Measurements from ENCODE around the gene PKD1L1.

PKD1L1 gene

DNA sequence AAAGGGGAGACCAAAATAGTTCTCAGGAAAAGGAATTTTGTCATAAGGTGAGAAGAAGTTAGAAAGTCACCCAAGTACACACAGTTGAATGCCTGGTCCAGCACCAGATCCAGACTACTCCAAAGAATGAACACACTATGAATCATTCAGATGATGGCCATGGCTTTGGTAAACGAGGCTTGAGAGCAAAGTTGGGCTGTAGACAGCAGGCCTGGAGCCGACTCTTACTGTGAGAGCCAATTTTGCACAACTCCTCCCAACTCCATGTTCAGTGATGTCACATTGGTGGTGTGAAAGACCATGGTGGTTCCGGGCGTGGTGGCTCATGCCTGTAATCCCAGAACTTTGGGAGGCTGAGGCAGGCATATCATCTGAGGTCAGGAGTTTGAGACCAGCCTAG, 131.6 kb downstream of the PKD1L1 start (continued):
- TF ChIP-seq, protein P1, sequence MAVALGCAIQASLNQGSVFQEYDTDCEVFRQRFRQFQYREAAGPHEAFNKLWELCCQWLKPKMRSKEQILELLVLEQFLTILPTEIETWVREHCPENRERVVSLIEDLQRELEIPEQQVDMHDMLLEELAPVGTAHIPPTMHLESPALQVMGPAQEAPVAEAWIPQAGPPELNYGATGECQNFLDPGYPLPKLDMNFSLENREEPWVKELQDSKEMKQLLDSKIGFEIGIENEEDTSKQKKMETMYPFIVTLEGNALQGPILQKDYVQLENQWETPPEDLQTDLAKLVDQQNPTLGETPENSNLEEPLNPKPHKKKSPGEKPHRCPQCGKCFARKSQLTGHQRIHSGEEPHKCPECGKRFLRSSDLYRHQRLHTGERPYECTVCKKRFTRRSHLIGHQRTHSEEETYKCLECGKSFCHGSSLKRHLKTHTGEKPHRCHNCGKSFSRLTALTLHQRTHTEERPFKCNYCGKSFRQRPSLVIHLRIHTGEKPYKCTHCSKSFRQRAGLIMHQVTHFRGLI (tag by site-specific recombination; IDR thresholded peaks at IDR 0.05), result no peak
- TF ChIP-seq ZFP37 (tag by site-specific recombination; IDR thresholded peaks at IDR 0.05), result no peak

DNA sequence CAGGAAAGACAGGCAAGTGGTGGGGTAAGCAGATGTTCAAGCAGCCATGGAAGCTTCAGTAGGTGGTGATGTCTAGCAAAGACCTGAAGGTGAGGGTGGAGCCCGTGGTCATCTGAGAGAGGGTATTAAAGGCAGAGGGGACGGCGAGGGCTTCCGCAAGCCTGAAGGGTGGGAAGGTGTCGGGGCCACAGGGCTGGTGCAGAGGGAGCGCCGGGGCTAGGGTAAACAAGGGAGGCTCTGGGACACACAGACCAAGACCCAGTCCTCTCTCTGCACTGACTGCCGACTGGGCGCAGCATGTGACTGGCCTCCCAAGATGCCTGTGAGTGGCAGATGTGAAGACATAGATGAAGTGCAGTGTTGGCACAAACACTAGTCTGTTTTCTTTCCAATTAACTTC, 132.4 kb downstream of the PKD1L1 start:
- no peaks in the 10 kb centered on the region for H3K9me3 ChIP-seq (ENCODE audit: control insufficient read depth, insufficient read depth, low read depth, low read length)
- no peak overlapping the region for H3K27ac ChIP-seq (ENCODE audit: extremely low read depth, low read depth, low read length)
- TF ChIP-seq ZNF202 (tag by site-specific recombination; IDR thresholded peaks at IDR 0.05; ENCODE audit: borderline replicate concordance) (no peak), MYNN (tag by site-specific recombination; IDR thresholded peaks at IDR 0.05; ENCODE audit: borderline replicate concordance) (no peak), HOXD13 (CRISPR knock-in tag; IDR thresholded peaks at IDR 0.05; ENCODE audit: borderline replicate concordance) (no peak), ZNF596 (tag by site-specific recombination; IDR thresholded peaks at IDR 0.05) (no peak), OVOL3 (tag by site-specific recombination; IDR thresholded peaks at IDR 0.05) (no peak), ZFP3 (tag by site-specific recombination; IDR thresholded peaks at IDR 0.05; ENCODE audit: low read depth) (no peak)
- TF ChIP-seq, protein P2, sequence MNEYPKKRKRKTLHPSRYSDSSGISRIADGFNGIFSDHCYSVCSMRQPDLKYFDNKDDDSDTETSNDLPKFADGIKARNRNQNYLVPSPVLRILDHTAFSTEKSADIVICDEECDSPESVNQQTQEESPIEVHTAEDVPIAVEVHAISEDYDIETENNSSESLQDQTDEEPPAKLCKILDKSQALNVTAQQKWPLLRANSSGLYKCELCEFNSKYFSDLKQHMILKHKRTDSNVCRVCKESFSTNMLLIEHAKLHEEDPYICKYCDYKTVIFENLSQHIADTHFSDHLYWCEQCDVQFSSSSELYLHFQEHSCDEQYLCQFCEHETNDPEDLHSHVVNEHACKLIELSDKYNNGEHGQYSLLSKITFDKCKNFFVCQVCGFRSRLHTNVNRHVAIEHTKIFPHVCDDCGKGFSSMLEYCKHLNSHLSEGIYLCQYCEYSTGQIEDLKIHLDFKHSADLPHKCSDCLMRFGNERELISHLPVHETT (tag by site-specific recombination; IDR thresholded peaks at IDR 0.05), result no peak
- H3K4me3 ChIP-seq (ENCODE audit: low read depth, low read length), result no peak overlapping the region
- POLR2A ChIA-PET, result no interaction called here
- no peaks in the 10 kb centered on the region for H3K4me1 ChIP-seq (ENCODE audit: control insufficient read depth, insufficient read depth, low read length)
- H3K36me3 ChIP-seq (ENCODE audit: control insufficient read depth in 2 of 2, insufficient read depth in 1 of 2, low read length in 2 of 2), result no peaks in the 10 kb centered on the region
- CTCF ChIA-PET, result interaction anchor here (1.0 to 1.3 kb wide), 2 partner anchors 380 to 551 kb away, joined by 3 read pairs; no protein-coding TSS in a partner anchor

DNA sequence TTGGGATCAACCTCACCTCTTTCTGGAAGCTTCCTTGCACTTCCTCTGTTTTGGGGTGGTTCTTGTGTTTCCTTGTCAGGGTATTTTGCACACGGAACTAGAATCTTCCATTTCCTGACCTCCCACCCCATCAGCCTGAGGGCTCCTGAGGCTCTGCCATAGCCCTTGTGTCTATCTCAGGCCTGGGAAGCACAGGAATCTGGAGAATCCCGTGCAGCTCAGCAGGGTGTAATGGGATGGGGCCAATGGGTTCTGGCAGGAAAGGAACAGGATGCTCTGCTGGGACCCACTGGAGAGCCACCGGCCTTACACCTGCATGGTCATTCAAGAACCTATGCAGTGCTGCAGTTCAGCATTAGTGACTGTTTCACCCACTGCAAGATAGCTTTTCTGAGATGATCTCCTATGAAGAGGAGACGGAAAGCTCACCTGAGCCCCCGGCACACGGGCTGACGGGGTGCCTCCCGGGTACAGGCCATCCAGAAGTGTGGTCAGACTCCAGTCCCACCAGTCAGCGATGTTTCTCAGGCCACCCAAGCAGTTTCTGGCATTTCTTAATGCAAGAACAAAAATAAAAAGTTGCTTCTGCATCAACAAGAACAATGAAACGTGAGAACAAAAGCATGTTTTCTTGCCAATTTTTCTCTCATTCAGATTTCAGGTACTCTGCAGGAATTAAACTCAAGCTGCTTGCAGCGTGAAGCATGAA, 133.2 kb downstream of the PKD1L1 start:
- Histone ChIP-seq H3K9me3 (ENCODE audit: control insufficient read depth, insufficient read depth, low read depth, low read length) (no peaks in the 10 kb centered on the region), H3K36me3 (ENCODE audit: control insufficient read depth in 2 of 2, insufficient read depth in 1 of 2, low read length in 2 of 2) (no peaks in the 10 kb centered on the region), H3K27ac (ENCODE audit: extremely low read depth, low read depth, low read length) (no peak overlapping the region), H3K4me1 (ENCODE audit: control insufficient read depth, insufficient read depth, low read length) (no peaks in the 10 kb centered on the region), H3K4me3 (ENCODE audit: low read depth, low read length) (no peak overlapping the region)
- TF ChIP-seq, protein P3, sequence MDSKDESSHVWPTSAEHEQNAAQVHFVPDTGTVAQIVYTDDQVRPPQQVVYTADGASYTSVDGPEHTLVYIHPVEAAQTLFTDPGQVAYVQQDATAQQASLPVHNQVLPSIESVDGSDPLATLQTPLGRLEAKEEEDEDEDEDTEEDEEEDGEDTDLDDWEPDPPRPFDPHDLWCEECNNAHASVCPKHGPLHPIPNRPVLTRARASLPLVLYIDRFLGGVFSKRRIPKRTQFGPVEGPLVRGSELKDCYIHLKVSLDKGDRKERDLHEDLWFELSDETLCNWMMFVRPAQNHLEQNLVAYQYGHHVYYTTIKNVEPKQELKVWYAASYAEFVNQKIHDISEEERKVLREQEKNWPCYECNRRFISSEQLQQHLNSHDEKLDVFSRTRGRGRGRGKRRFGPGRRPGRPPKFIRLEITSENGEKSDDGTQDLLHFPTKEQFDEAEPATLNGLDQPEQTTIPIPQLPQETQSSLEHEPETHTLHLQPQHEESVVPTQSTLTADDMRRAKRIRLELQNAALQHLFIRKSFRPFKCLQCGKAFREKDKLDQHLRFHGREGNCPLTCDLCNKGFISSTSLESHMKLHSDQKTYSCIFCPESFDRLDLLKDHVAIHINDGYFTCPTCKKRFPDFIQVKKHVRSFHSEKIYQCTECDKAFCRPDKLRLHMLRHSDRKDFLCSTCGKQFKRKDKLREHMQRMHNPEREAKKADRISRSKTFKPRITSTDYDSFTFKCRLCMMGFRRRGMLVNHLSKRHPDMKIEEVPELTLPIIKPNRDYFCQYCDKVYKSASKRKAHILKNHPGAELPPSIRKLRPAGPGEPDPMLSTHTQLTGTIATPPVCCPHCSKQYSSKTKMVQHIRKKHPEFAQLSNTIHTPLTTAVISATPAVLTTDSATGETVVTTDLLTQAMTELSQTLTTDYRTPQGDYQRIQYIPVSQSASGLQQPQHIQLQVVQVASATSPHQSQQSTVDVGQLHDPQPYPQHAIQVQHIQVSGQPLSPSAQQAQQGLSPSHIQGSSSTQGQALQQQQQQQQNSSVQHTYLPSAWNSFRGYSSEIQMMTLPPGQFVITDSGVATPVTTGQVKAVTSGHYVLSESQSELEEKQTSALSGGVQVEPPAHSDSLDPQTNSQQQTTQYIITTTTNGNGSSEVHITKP (tag by site-specific recombination; IDR thresholded peaks at IDR 0.05), result no peak
- TF ChIP-seq, protein P4, sequence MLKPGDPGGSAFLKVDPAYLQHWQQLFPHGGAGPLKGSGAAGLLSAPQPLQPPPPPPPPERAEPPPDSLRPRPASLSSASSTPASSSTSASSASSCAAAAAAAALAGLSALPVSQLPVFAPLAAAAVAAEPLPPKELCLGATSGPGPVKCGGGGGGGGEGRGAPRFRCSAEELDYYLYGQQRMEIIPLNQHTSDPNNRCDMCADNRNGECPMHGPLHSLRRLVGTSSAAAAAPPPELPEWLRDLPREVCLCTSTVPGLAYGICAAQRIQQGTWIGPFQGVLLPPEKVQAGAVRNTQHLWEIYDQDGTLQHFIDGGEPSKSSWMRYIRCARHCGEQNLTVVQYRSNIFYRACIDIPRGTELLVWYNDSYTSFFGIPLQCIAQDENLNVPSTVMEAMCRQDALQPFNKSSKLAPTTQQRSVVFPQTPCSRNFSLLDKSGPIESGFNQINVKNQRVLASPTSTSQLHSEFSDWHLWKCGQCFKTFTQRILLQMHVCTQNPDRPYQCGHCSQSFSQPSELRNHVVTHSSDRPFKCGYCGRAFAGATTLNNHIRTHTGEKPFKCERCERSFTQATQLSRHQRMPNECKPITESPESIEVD (tag by site-specific recombination; IDR thresholded peaks at IDR 0.05), result no peak
- TF ChIP-seq ZNF776 (tag by site-specific recombination; IDR thresholded peaks at IDR 0.05; ENCODE audit: borderline replicate concordance) (no peak), ZNF558 (tag by site-specific recombination; IDR thresholded peaks at IDR 0.05) (no peak), ZNF416 (tag by site-specific recombination; IDR thresholded peaks at IDR 0.05) (no peak), ZNF521 (tag by site-specific recombination; IDR thresholded peaks at IDR 0.05) (no peak), ZNF132 (tag by site-specific recombination; IDR thresholded peaks at IDR 0.05; ENCODE audit: borderline replicate concordance) (no peak), ZNF785 (tag by site-specific recombination; IDR thresholded peaks at IDR 0.05) (no peak), SETDB1 (IDR thresholded peaks at IDR 0.05; ENCODE audit: insufficient read length, low read length) (no peak), ZNF473 (tag by site-specific recombination; IDR thresholded peaks at IDR 0.05) (no peak), ZBTB7A (tag by site-specific recombination; IDR thresholded peaks at IDR 0.05; ENCODE audit: low read depth) (no peak), REPIN1 (tag by site-specific recombination; IDR thresholded peaks at IDR 0.05; ENCODE audit: low read depth) (no peak)
- POLR2A ChIA-PET, result no interaction called here
- CTCF ChIA-PET, result interaction anchor here (1.0 to 1.9 kb wide), 3 partner anchors 23 to 550 kb away, joined by 3 to 7 read pairs (median 7); no protein-coding TSS in a partner anchor

Measured in HEK293 (cell line).